Pancreas (tissue), 10 donors: Measurements from ENCODE around the gene PKD2. TPM values are rescaled to one million over a fixed set of nuclear protein-coding genes. Genes with fewer than 3 reads are reported as not detected.

ENCODE experiments used
- ATAC-seq, 4 donors: fragments of 200-7000 bp; cut with Tn5 transposase; one replicate each; pipeline versions ENCODE4 v1.8.0 to v1.9.1; 2020; ENCODE audit warnings: mild to moderate bottlenecking in 4 of 4, moderate library complexity in 4 of 4
- DNase-seq, 6 donors: peaks; one replicate each; pipeline ENCODE4 v3.0.0-alpha.2; 2020
- FAIRE-seq: peaks from 2 replicates; lab custom pipeline; 2012; peaks lifted over from hg19 to GRCh38; lab: Jason Lieb, UNC
- H3K27ac ChIP-seq, 4 donors: fragments of 200-600 bp; sonication (generic); 1 replicate in 3 of 4; 2 replicates in 1 of 4; pipeline versions ENCODE4 v1.5.0 to v1.8.0; 2020
- H3K27me3 ChIP-seq, 4 donors: fragments of 200-600 bp; one replicate each; pipeline ENCODE4 v1.8.0; 2021
- H3K36me3 ChIP-seq, 3 donors: fragments of 200-600 bp; sonication (generic) in 1 of 3; one replicate each; pipeline versions ENCODE4 v1.5.0 to v1.8.0; 2020 to 2021
- H3K4me1 ChIP-seq, 3 donors: fragments of 200-600 bp; one replicate each; pipeline ENCODE4 v1.8.0; 2021
- H3K4me3 ChIP-seq, 4 donors: fragments of 200-600 bp; sonication (generic) in 2 of 4; one replicate each; pipeline versions ENCODE4 v1.5.0 to v1.8.0; 2020 to 2021
- H3K9me3 ChIP-seq, 4 donors: fragments of 200-600 bp; one replicate each; pipeline ENCODE4 v1.8.0; 2021
- CTCF ChIP-seq, 4 donors: fragments of 200-600 bp; sonication (generic) in 3 of 4; IDR thresholded peaks; one replicate each; pipeline versions ENCODE4 v1.5.0 to v1.8.0; 2021; ENCODE audit warnings: antibody characterized with exemption in 4 of 4
- WGBS, 2 donors: extraction: QIAGEN DNeasy Blood & Tissue Kit; methylation state at CpG; one replicate each; pipeline ENCODE4 v1.1.7; 2013; 5-methylcytosine and 5-hydroxymethylcytosine counted together
- intact Hi-C, 3 donors: fragments of 100-400 bp; cut with DNase I; formaldehyde crosslinking; loops; one replicate each; pipeline versions ENCODE4 v1.11.1 to v1.14.2; 2022
- polyA plus RNA-seq, 2 donors: library from polyadenylated mRNA; stranded (reverse); fragments of 200-250 nt; gene quantifications; one replicate each; pipeline ENCODE4 v1.2.3, GENCODE V29; 2013
- total RNA-seq, 6 donors: library from RNA; stranded (reverse); fragmentation: NEBNext Ultra II Directional in 4 of 6; extraction: Animal tissue kit (Norgen Biotek cat#: 25700) in 4 of 6; gene quantifications; one replicate each; pipeline versions ENCODE4 v1.2.1 to v1.2.4, GENCODE V29; 2021 to 2023
- donor health status: healthy with polysubstance abuse.
- donor health status: DM: no; HTN: no; CAD: no; lungs with moderate emphysema.
- donor health status: DM: no; HTN: no; CAD: no.
- donor health status: control.
- donor health status: control.
- donor health status: Bipolar disorder and iron deficiency.
- donor health status: DM: yes; HTN: yes; CAD: no.
- donor health status: DM: no; HTN: no; CAD: no.
- donor health status: DM: no; HTN: no; CAD: no.
- donor health status: DM: yes; HTN: yes; CAD: no.

Gene PKD2
- total and polyA plus RNA-seq, 8 donors = 7.6 to 21.6 (median 11.5) TPM

- no peaks in the 10 kb centered on the region for H3K27me3 ChIP-seq
- H3K4me1 ChIP-seq = no peaks in the 10 kb centered on the region
- no peaks in the 10 kb centered on the region for H3K36me3 ChIP-seq
- DNase-seq (peak in 1 of 6 donors; percentile 58), ATAC-seq (no peak), FAIRE-seq (no peak)
- no peak for TF ChIP-seq CTCF (IDR thresholded peaks at IDR 0.05)
- no peak overlapping the region for H3K27ac ChIP-seq
- no peak overlapping the region for H3K4me3 ChIP-seq
- WGBS, 2 donors = 93 to 95% methylated on average over 9 of the region's 9 CpGs
- intact Hi-C loops = loop anchor here in 1 of 3 donors (10.0 kb wide), 1 partner anchor 61 kb away; no protein-coding TSS in a partner anchor
- no peaks in the 10 kb centered on the region for H3K9me3 ChIP-seq
Measured at GRCh38 chr4:87966095-87966496, 41.3 kb upstream of the PKD2 start.

GRCh38 chr4:87967193-87967592 is 40.2 kb upstream of the PKD2 start:
- H3K4me3 ChIP-seq = no peak overlapping the region
- WGBS, 2 donors = 68 to 87% methylated on average over 8 of the region's 8 CpGs
- H3K9me3 ChIP-seq = no peaks in the 10 kb centered on the region
- FAIRE-seq (no peak), DNase-seq (peak in 1 of 6 donors; percentile 50), ATAC-seq (peak in 1 of 4 donors; percentile 20)
- intact Hi-C loops = loop anchor here in 1 of 3 donors (10.0 kb wide), 1 partner anchor 62 kb away; no protein-coding TSS in a partner anchor
- no peak overlapping the region for H3K27ac ChIP-seq
- no peaks in the 10 kb centered on the region for H3K36me3 ChIP-seq
- no peak for TF ChIP-seq CTCF (IDR thresholded peaks at IDR 0.05)
- no peaks in the 10 kb centered on the region for H3K27me3 ChIP-seq
- no peaks in the 10 kb centered on the region for H3K4me1 ChIP-seq

- Histone ChIP-seq H3K4me3 (no peak overlapping the region), H3K27me3 (peaks cover 0 to 7% (median 0%) of the 10 kb centered on the region in 4 donors), H3K9me3 (no peaks in the 10 kb centered on the region), H3K4me1 (peaks cover 0 to 4% (median 0%) of the 10 kb centered on the region in 3 donors), H3K36me3 (no peaks in the 10 kb centered on the region), H3K27ac (no peak overlapping the region)
- WGBS, 2 donors = 37 to 46% methylated on average over 2 of the region's 2 CpGs
- TF ChIP-seq CTCF (IDR thresholded peaks at IDR 0.05) = no peak
- intact Hi-C loops = loop anchor here in 2 of 3 donors (5.0 kb wide), 1 partner anchor 113 kb away; no protein-coding TSS in a partner anchor
- ATAC-seq = no peak
- DNase-seq = no peak
- no peak for FAIRE-seq
Measured at GRCh38 chr4:87970121-87970520, 37.3 kb upstream of the PKD2 start.

GRCh38 chr4:87971866-87972265 is 35.6 kb upstream of the PKD2 start:
- Histone ChIP-seq H3K4me1 (peaks cover 0 to 4% (median 0%) of the 10 kb centered on the region in 3 donors), H3K4me3 (no peak overlapping the region), H3K9me3 (no peaks in the 10 kb centered on the region), H3K36me3 (no peaks in the 10 kb centered on the region), H3K27ac (no peak overlapping the region), H3K27me3 (peaks cover 0 to 7% (median 0%) of the 10 kb centered on the region in 4 donors)
- FAIRE-seq (no peak), ATAC-seq (no peak), DNase-seq (no peak)
- 26 to 59% methylated on average over 1 of the region's 1 CpG for WGBS, 2 donors
- no peak for TF ChIP-seq CTCF (IDR thresholded peaks at IDR 0.05)
- intact Hi-C loops = loop anchor here in 2 of 3 donors (5.0 kb wide), 1 partner anchor 115 kb away; no protein-coding TSS in a partner anchor
